K562 (cell line): ENCODE measurements around the gene RNF11. TPM values are rescaled to one million over a fixed set of nuclear protein-coding genes. Genes with fewer than 3 reads are reported as not detected.
"Not testable (repeated sequence)": the region's sequence is repeated elsewhere in the genome, so short reads cannot be mapped to it uniquely, and the experiment has no call there.

Source experiments
- ATAC-seq: fragments of 200-7000 bp; cut with Tn5 transposase; 3 replicates; pipeline ENCODE4 v1.9.1; 2020; ENCODE audit warnings: moderate library complexity
- BruUV-seq: library from RNA; stranded (reverse); fragments of 400-500 nt; replicated peaks from 2 replicates; lab custom pipeline; 2021; lab: Mats Ljungman, UMichigan
- CTCF ChIA-PET: fragments of 300-600 bp; formaldehyde crosslinking; extraction: SDS; loops from one replicate; lab custom pipeline; 2021; ENCODE audit warnings: low intra/inter-chr PET ratio; lab: Yijun Ruan, JAX
- POLR2A ChIA-PET: fragments of 300-600, 350-650 bp; sonication (Branson Sonifier 250); formaldehyde crosslinking; extraction: SDS; loops from one replicate; lab custom pipeline; 2021; ENCODE audit warnings: antibody characterized with exemption, inconsistent platforms; lab: Yijun Ruan, JAX
- DNase-seq, 4 experiments: peaks; one replicate each; pipeline versions ENCODE4 v3.0.0 to v3.0.0-alpha.2; 2011 to 2018; ENCODE audit warnings: low spot score in 3 of 4, mixed read lengths in 3 of 4; ENCODE audit errors: extremely low read depth in 1 of 4
- FAIRE-seq: peaks from 2 replicates; lab custom pipeline; 2011; peaks lifted over from hg19 to GRCh38; lab: Jason Lieb, UNC
- H2AFZ ChIP-seq: 2 replicates; pipeline ENCODE4 v1.6.0; 2011; ENCODE audit warnings: low read depth, low read length, control low read depth, inconsistent platforms
- H3K27ac ChIP-seq: fragments of 200-600 bp; 3 replicates; pipeline ENCODE4 v1.8.0; 2011; ENCODE audit warnings: low read depth, mild to moderate bottlenecking, control low read depth, inconsistent platforms, low read length, moderate library complexity, mixed read lengths; ENCODE audit errors: extremely low read depth
- H3K27me3 ChIP-seq, 2 experiments: fragments of 300-600 bp in 1 of 2; 2 replicates in 1 of 2; 3 replicates in 1 of 2; pipeline versions ENCODE4 v1.6.0 to v1.8.0; 2011; ENCODE audit warnings: inconsistent platforms in 2 of 2, low read length in 2 of 2, mild to moderate bottlenecking in 1 of 2, mixed read lengths in 1 of 2, moderate library complexity in 1 of 2; ENCODE audit not compliant: control insufficient read depth in 2 of 2, insufficient read depth in 2 of 2
- H3K36me3 ChIP-seq: fragments of 300-600 bp; 3 replicates; pipeline ENCODE4 v1.8.0; 2011; ENCODE audit warnings: mild to moderate bottlenecking, low read length, inconsistent platforms; ENCODE audit not compliant: control insufficient read depth, insufficient read depth
- H3K4me1 ChIP-seq, 2 experiments: fragments of 200-600 bp in 1 of 2; replicated peaks in 1 of 2; 2 replicates in 1 of 2; 3 replicates in 1 of 2; pipeline versions ENCODE4 v1.5.1 to v1.8.0; 2011; ENCODE audit warnings: inconsistent platforms in 2 of 2, low read length in 2 of 2, mild to moderate bottlenecking in 1 of 2, mixed read lengths in 1 of 2, moderate library complexity in 1 of 2; ENCODE audit not compliant: control insufficient read depth in 2 of 2, insufficient read depth in 2 of 2
- H3K4me2 ChIP-seq: 2 replicates; pipeline ENCODE4 v1.6.1; 2011; ENCODE audit warnings: low read length, control low read depth, inconsistent platforms, mixed read lengths; ENCODE audit not compliant: insufficient read depth
- H3K4me3 ChIP-seq: fragments of 200-600 bp; sonication (generic), shearing (Covaris generic); 2 replicates; pipeline ENCODE4 v1.5.1; 2016; ENCODE audit warnings: control low read depth, inconsistent platforms
- H3K79me2 ChIP-seq: fragments of 200-600 bp; 3 replicates; pipeline ENCODE4 v1.8.0; 2011; ENCODE audit warnings: low read length, inconsistent platforms; ENCODE audit not compliant: control insufficient read depth, insufficient read depth
- H3K9ac ChIP-seq, 2 experiments: 2 replicates each; pipeline versions ENCODE4 v1.6.0 to v1.6.1; 2011; ENCODE audit warnings: low read depth in 2 of 2, low read length in 2 of 2, control low read depth in 1 of 2, inconsistent platforms in 1 of 2, mild to moderate bottlenecking in 1 of 2, mixed read lengths in 1 of 2; ENCODE audit not compliant: insufficient read depth in 1 of 2
- H3K9me1 ChIP-seq: one replicate; pipeline ENCODE4 v1.6.0; 2011; ENCODE audit warnings: inconsistent platforms, mild to moderate bottlenecking, low read length, moderate library complexity; ENCODE audit not compliant: control insufficient read depth, insufficient read depth
- H3K9me3 ChIP-seq: replicated peaks from 2 replicates; pipeline ENCODE4 v1.5.1; 2011; ENCODE audit warnings: low read depth, low read length, inconsistent platforms; ENCODE audit not compliant: control insufficient read depth, insufficient read depth
- H4K20me1 ChIP-seq: replicated peaks from 2 replicates; pipeline ENCODE4 v1.6.1; 2011; ENCODE audit warnings: low read length, inconsistent platforms, mixed read lengths; ENCODE audit not compliant: control insufficient read depth, insufficient read depth
- CBFA2T3 ChIP-seq: fragments of 450-650 bp; IDR thresholded peaks from 2 replicates; pipeline ENCODE4 v1.6.1; 2017
- CEBPB ChIP-seq: fragments of 450-650 bp; IDR thresholded peaks from 2 replicates; pipeline ENCODE4 v1.6.1; 2016; ENCODE audit warnings: missing genetic modification characterization, missing compliant biosample characterization
- ILK ChIP-seq: fragments of 450-650 bp; IDR thresholded peaks from 2 replicates; pipeline ENCODE4 v1.6.1; 2016; ENCODE audit warnings: missing genetic modification characterization, low read depth, mild to moderate bottlenecking, missing compliant biosample characterization, moderate library complexity, borderline replicate concordance
- RBFOX2 ChIP-seq: fragments of 200-400 bp; formaldehyde crosslinking; IDR thresholded peaks from 2 replicates; pipeline ENCODE4 v1.6.1; 2017; ENCODE audit warnings: low read depth, mild to moderate bottlenecking, low read length, moderate library complexity
- WGBS: fragments of 100-300 bp; shearing (Covaris generic); methylation state at CpG from one replicate; pipeline ENCODE4 v1.1.6; 2016; ENCODE audit warnings: low coverage, mixed read lengths; ENCODE audit not compliant: insufficient coverage; ENCODE audit errors: missing lambda C conversion rate; 5-methylcytosine and 5-hydroxymethylcytosine counted together
- in situ Hi-C: fragments of 300-500 bp; cut with MboI; formaldehyde crosslinking; loops from 4 replicates; pipeline ENCODE4 v1.15.0; 2018; ENCODE audit warnings: inconsistent platforms, mixed read lengths
- intact Hi-C: fragments of 100-400 bp; cut with micrococcal nuclease; formaldehyde crosslinking; loops from 2 replicates; pipeline ENCODE4 v1.14.2; 2022
- polyA plus RNA-seq, 8 experiments: library from polyadenylated mRNA; depleted of rRNA in 4 of 8; stranded (reverse) in 5 of 8; unstranded in 3 of 8; fragments of >200 nt; fragmentation: Nextera tagmentation in 2 of 8; fragmentation: Illumina TruSeq in 1 of 8; extraction: Ambion mirVana in 2 of 8; extraction: Trizol in 1 of 8; gene quantifications; 2 replicates each; pipeline versions ENCODE4 v1.2.1 to v1.2.3, GENCODE V29; 2011 to 2014; ENCODE audit warnings: inconsistent platforms in 1 of 8, missing spikeins in 1 of 8
- total RNA-seq, 7 experiments: library from RNA; depleted of rRNA in 6 of 7; stranded (reverse); fragments of >200 nt in 6 of 7; fragmentation: Illumina TruSeq in 2 of 7; extraction: Trizol in 2 of 7; gene quantifications; 2 replicates each; pipeline versions ENCODE4 v1.2.1 to v1.2.3, GENCODE V29; 2011 to 2021; ENCODE audit warnings: low replicate concordance in 1 of 7

RNF11 gene
- total and polyA plus RNA-seq, 9 of the 15 experiments (the other 6 are each of a cell fraction or from before 2014, with no cell fraction given), result 5.7 to 34.3 (median 23.1) TPM

- H3K4me2 ChIP-seq, result no peak overlapping the region
- H3K79me2 ChIP-seq, result peaks cover 71% of the 10 kb centered on the region
- POLR2A ChIA-PET, result interaction anchor here (0.6 to 1.3 kb wide), 3 partner anchors 11 to 77 kb away, joined by 3 to 6 read pairs (median 4); partner anchors contain the start of gene RNF11
- H3K27me3 ChIP-seq, result no peaks in the 10 kb centered on the region
- H3K9ac ChIP-seq, result no peak overlapping the region
- no TSS peak for BruUV-seq
- H3K27ac ChIP-seq, result no peak overlapping the region
- peaks cover 3% of the 10 kb centered on the region; the same call in 1 of the 3 replicates for H3K36me3 ChIP-seq
- DNase-seq (no peak), FAIRE-seq (peak; percentile 48), ATAC-seq (no peak)
- WGBS, result 94% methylated on average over 1 of the region's 1 CpG
- H3K9me3 ChIP-seq, result no peaks in the 10 kb centered on the region
- TF ChIP-seq CEBPB (tag) (peak; percentile 41; the same call in 1 of the 2 replicates), CBFA2T3 (no peak), ILK (no peak)
- TF ChIP-seq, all 486 proteins: peak for 1
- Histone ChIP-seq H3K9me1 (peaks cover 4% of the 10 kb centered on the region), H3K4me3 (no peak overlapping the region), H3K4me1 (peaks cover 6 to 12% of the 10 kb centered on the region in 2 experiments; a peak in 3 of 5 replicates), H4K20me1 (peaks cover 17% of the 10 kb centered on the region; the same call in 1 of the 2 replicates), H2AFZ (no peak overlapping the region)
- intact Hi-C loops, result no loop called here
- in situ Hi-C loops, result no loop called here
- CTCF ChIA-PET, result no interaction called here
Measured at GRCh38 chr1:51249445-51249844, 13.4 kb downstream of the RNF11 start.

GRCh38 chr1:51250729-51251128, 14.7 kb downstream of the RNF11 start:
- not testable (repeated sequence) for H3K36me3 ChIP-seq, H3K9me3 ChIP-seq, H2AFZ ChIP-seq, ATAC-seq
- peak; percentile 23; the same call in 1 of the 2 replicates for TF ChIP-seq RBFOX2
- TF ChIP-seq, all 486 proteins: peak for 1; not testable (repeated sequence) for 485
- peaks cover 18% of the 10 kb centered on the region; the same call in 1 of the 2 replicates for H4K20me1 ChIP-seq
- peaks cover 68% of the 10 kb centered on the region for H3K79me2 ChIP-seq
- in situ Hi-C loops, CTCF ChIA-PET, intact Hi-C loops, H3K4me3 ChIP-seq, H3K9me1 ChIP-seq, DNase-seq, H3K27me3 ChIP-seq, H3K27ac ChIP-seq, H3K9ac ChIP-seq, FAIRE-seq, BruUV-seq, H3K4me2 ChIP-seq: not testable (repeated sequence)
- H3K4me1 ChIP-seq, result peaks cover 6 to 12% of the 10 kb centered on the region in 2 experiments; a peak in 3 of 5 replicates
- POLR2A ChIA-PET, result interaction anchor here (0.7 kb wide), 1 partner anchor 15 kb away, joined by 5 read pairs; the partner anchor contains the start of gene RNF11
- WGBS, result 98% methylated on average over 13 of the region's 14 CpGs
